NCI-H524 treated with DMSO at 0.1 percent for 48 hours (cell line): ENCODE measurements around the gene PLP1.
"Not testable (repeated sequence)": the region's sequence is repeated elsewhere in the genome, so short reads cannot be mapped to it uniquely, and the experiment has no call there.

Experiments
- DNase-seq: peaks from one replicate; lab custom pipeline; 2025; lab: John Stamatoyannopoulos, UW

PLP1 gene, protein sequence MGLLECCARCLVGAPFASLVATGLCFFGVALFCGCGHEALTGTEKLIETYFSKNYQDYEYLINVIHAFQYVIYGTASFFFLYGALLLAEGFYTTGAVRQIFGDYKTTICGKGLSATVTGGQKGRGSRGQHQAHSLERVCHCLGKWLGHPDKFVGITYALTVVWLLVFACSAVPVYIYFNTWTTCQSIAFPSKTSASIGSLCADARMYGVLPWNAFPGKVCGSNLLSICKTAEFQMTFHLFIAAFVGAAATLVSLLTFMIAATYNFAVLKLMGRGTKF

DNA sequence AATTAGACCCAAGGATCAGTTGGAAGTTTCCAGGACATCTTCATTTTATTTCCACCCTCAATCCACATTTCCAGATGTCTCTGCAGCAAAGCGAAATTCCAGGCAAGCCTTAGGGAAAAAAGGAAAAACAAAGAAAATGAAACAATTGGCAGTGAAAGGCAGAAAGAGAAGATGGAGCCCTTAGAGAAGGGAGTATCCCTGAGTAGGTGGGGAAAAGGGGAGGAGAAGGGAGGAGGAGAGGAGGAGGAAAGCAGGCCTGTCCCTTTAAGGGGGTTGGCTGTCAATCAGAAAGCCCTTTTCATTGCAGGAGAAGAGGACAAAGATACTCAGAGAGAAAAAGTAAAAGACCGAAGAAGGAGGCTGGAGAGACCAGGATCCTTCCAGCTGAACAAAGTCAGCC is at the start of gene PLP1:
Gene PLP1 (plus strand): TSS at position 295 of the 400 bp plus-strand sequence. CDS start 156 bp downstream, outside the sequence.
- no peak for DNase-seq

DNA sequence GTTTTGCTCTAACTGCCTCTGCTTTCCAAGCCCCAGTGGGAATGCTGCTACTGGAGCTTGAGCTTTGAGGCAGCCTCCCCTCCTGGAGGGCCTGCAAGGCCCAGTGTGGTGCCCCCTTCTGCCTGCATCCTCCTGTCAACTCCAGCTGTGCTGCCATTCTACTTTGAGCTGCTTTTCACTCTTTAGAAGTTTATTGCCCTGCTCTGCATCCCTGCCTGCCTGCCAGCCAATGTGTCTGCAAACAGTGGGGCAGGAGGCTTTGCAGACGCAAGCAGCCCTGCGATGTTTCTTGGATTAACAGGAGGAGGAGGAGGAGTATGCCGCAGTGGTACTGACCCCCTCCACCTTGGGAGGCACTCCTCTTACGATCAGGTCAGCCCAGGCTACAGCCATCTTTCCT is 49.5 kb upstream of the PLP1 start:
- no peak for DNase-seq

DNA sequence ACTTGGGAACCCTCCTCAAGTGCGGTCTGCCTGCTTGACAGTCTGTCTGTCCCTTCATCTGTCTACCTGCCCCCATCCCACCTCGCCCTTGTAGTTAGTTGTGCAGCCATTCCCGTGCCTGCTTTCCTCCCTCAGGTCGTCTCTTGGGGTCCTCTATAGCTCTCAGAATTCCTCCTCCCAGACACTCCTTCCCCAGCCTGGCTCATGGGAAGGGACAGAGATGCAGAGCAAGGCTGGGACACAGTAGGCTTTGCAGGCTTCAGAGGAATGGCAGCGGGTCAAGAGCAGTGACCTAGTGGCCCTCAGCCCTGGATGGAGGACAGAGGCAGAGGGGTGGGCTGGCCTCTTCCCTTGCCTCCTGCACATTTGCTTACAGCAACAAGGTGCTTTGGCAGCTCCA is 47.6 kb upstream of the PLP1 start:
- DNase-seq = no peak

DNA sequence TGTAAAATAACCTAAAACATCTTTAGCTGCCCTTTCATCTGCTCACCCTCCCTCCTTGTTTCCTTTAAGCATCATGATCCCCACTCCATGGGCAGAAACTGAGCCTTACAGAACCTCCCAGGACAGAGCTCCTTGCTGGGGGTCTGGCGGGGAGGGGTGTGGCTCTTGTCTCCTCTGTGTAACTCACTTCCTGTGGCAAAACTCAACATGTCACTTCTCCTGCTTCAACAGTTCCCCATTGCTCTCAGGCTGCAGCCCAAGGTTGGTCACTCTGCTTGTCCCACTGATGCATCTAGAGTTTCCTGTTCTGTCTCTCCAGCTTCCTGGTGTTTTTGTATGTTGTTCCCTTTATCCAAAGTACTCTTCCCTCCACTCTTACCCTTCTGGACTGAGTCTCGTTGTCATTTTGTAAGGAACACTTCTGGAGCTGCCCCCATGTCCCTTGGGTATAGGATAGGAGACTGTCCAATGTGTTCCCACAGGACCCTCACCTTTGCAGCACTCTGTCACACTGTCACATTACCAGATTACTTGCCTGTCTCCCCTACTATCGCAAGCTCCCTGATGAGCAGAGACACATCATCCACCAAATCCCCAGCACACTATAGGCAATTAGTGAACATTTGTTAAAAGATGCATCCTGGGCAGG is 46.4 kb upstream of the PLP1 start:
- DNase-seq = no peak

DNA sequence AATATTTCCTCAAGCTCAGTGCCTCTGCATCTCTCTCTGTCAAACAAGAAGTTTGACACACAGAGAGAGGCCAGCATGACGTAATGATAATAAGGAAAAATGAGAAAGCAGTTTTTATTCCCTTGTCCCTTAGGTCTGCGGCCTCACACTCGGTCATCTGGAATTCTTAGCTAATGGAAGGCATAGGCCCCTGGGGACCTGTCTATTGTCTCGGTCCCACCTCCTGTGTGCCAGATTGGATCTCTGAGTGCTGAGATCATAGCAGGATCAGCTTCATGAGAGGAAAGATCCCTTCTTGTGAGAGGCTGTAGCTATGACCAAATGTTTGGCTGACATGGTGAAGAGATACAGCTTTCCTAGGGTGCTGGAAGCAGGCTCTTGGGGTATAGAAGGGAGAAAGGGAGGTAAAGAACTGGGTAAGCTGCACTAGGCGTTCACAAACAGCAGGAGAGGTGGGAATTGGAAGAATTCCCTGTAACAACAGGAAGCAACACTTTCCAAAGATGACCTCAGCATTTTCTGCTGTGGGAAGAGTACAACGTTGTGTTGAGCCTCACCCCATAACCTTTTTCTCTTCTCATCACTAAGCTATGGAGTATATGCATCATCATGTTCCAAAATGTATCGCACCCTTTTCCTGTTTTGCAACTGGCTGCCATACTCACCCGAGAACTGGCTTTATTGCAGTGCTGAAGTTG is 45.7 kb upstream of the PLP1 start:
- peak; percentile 14 for DNase-seq

DNA sequence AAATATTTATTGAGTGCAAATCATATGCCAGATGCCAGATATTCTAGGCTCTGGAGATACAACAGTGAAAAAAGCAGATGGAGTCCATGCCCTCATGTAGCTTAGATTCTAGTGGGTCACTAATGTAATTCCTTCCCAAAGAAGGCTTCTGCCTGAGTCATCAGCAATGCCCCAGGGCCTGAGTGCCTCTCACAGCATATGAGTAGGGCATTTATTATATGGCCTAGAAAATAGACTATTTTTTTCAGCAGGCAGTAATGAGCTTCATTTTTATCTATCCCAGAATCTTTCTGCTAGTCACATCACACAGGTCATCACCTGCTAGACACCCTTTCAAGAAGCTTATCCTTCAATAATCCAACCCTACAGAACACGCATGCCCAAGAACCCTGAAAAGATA is 43.6 kb upstream of the PLP1 start:
- DNase-seq = peak; percentile 7

DNA sequence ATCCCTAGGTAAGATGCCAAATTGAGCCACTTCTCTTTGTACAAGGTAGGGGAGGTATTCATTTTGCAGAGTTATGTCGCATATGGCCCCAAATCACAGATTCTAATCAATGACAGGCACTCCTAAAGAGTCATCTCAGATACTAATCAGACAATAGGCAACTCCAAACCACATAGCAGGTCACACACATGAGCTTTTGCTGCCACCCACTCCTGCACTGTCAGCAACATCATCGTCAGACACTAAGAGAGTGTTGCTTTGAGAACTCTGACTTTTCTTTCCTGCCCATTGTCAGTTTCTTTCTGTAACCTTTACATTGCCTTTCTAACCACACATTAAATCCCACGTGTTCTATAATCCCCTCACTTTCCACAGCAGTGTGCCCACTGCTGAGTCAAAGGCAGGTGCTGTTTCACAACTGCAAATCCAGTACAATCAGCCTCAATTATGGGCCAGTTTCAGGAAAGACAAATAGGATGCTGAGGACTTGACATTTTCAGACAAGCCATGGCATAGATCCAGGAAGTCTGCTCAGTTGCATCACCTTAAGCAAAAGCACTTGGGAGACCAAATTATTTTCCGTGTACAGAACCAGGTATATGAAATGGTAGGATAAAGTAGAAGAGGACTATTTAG is 42.4 kb upstream of the PLP1 start:
- no peak for DNase-seq

DNA sequence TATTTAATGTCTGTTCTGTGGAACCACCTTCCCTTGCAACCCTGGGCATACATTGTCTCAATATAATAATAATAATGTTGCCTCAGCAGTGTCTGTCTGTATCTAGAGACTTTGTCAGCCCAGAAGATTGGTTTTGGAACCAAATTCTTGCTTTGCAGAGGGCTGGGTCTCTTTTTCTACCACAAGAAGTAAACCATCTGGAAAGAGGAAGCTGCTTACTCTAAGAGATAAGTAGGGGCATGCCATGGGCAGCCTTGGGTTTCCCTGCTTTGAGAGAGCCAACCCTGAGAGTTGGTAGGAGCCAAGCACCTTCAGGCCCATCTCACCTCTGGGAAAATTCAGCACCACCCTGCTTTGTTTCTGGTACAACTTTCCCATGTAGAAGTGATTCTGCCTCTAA is 38.9 kb upstream of the PLP1 start:
- DNase-seq = no peak

DNA sequence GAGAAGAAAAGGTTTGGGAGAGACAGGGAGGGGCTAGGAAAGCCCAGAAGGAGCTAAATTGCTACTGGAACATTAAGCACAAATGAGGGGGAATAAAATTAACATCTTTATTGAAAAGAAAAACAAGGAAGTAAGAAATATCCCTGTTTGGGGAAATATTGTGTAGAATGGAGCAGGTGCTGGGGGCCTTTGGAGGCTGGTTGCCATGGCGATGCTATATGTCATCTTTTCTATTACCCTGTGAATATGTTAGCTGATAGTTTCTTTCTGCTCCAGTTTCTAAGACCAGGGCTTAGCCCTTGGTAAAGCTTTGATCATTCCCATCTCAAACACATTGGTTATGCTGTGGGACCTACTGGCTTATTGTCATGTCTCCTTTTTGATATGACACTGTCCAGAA is 37.2 kb upstream of the PLP1 start:
- no peak for DNase-seq

DNA sequence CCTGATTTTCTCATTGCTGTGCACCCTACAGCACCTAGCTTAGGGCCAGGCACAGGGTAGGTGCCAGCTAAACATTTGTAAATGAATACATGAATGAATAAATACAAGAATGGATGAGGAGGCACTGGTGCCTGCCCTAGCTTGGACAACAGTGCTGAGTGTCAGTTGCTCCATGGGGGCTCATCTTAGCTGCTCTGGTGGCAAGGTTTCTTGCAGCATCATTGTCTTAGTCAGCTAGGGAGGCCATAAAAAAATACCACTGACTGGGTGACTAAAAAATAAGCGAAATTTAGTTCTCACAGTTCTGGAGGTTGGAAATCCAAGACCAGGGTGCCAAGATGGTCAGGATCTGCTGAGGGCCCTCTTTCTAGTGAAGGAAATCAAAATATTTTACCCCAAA is 34.8 kb upstream of the PLP1 start:
- no peak for DNase-seq

DNA sequence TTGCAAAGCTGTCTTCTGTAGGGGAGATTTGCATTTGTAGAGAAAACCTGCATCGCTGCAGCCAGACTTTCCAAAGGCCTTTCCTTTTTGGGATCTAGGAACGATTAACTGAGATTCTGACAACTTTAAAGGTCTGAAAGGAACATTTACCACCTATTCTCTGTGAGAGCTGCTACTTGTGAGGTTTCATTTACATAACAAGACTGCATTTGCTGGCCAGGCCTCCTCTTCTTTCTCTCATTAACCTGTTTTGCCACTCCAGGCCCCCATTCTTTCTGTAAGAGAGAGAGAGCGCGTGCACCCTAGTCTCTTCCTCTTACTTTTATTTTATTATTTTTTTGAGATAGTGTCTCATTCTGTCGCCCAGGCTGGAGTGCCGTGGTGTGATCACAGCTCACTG is 34.3 kb upstream of the PLP1 start:
- DNase-seq = no peak

DNA sequence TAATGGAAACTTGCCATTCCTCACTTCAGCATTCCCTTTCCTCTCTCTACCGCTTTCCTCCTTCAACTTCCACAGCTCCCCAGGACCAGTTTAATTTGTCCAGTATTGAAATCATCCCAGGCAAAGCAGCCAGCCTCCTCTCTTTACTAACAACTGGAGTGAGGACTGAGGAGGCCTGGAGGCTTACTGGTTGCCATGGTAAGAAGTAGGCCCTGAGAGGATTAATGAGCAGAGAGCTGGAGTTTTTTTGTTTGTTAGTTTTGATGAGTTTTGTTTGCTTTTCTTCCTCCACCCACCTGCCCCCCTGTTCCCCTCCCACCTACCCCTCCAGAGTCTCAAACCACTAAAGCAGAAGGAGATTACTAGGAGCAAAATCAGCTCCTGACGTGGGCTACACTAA is 29.5 kb upstream of the PLP1 start:
- no peak for DNase-seq

DNA sequence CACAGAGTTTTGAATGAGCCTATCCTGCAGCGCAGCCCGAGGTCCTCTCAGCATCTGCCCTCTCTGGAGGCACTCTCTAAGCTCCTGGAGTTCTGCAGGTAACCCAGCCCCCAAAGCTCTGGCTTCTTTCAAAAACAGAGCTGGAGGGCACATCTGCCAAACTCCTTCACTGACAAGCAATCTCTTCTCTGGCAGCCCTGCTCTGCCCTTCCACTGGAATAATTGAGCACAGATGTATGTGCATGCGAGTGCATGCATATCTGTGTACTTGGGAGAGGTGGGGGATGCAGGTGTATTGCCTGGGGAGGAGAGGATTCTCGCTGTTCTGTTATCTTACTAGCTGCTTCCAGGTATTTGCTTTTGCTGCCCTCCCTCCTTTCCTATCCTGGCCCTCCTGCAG is 22.2 kb upstream of the PLP1 start:
- no peak for DNase-seq

DNA sequence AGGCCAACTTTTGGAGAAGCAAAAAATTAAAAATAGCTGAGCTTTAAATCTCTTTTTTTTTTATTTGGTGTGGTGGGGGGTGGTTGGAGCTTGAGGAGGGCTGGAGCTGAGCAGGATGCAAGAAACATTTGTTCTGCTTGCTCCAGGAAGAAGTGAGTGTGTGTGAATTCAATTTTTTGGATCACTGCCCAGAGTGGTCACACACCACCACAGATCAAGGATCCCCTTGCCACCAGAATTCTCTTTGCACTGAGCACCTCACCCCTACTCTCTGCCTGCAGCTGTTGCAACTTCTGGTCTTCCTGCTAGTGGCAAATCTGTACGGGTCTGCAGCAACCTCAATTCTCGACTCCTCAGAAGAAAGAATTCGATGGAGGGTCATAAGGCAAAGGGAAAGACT is 19.9 kb upstream of the PLP1 start:
- no peak for DNase-seq

DNA sequence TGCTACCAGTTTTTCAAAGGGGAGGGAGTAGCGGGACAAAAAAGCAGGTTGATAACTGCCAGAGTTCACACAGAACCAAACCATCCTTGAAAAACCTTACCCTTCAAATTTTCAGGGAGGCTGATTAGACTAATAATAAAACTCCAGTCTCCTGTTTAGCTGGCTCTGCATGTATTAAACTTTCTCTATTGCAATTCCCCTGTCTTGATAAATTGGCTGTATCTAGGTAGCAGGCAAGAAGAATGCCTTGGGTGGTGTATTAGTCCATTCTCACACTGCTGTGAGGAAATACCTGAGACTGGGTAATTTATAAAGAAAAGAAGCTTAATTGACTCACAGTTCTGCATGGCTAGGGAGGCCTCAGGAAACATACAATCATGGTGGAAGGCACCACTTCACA is 18.1 kb upstream of the PLP1 start:
- DNase-seq = no peak

DNA sequence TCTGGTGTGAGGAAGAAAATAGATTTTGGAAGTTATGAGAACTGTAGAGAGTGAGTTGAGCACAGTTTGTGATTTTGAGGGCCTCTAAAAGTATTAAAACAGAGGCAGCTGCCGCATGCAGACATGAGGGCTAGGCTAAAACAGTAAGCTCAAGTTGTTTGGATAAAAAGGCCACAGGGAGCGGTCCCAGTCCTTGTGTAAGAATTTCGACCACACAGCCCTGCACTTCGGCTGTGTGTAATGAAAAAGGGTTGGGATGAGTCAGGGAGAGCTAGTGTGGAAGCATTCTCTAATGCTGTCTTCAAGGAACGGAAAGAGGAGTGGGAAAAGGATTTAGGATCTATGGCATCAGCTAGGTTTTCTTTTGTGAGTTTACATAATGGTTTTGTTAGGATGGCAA is 13.1 kb upstream of the PLP1 start:
- not testable (repeated sequence) for DNase-seq

DNA sequence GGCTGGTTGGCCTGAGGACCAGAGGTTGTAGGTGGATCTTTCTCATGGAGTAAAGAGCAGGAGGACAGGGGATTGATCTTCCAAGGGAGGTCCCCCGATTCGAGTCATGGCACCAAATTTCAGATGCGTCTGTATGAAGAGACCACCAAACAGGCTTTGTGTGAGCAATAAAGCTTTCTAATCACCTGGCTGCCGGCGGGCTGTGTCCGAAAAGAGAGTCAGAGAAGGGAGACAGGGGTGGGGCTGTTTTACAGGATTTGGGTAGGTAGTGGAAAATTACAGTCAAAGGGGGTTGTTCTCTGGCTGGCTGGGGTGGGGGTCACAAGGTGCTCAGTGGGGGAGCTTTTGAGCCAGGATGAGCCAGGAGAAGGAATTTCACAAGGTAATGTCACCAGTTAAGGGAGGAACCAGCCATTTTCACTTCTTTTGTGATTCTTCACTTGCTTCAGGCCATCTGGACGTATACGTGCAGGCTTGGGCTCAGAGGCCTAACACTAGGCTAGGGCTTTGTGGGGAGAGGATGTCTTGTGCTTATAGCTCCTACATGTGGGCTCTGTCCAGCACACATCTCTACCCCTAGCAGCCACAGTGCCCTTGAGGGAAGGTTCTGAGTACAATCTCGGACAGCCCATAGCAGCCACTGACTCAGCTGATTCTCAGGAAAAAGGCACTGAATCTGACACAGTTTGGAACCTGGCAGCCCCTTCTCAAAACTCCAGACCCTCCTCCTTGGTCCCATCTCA is 9.7 kb upstream of the PLP1 start:
- not testable (repeated sequence) for DNase-seq

DNA sequence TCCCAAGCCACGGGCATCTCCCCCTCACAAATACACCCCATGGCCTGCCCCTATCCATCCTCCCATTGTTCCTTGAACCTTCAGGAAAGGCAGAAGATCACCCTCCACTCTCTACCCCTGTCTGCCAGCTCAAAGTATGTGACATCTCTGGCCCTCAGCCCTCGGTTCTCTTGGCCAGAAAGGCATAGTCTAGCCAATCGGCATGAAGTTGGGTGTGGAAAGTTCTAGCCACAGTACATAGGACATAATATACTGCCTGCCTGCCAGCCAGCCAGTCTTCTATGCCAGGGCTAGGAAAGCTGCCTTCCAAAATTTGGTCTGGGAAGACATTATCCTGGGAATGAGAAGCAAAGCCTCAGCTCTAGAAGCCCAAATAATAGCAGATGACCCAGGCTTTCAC is 3.2 kb upstream of the PLP1 start:
- no peak for DNase-seq

DNA sequence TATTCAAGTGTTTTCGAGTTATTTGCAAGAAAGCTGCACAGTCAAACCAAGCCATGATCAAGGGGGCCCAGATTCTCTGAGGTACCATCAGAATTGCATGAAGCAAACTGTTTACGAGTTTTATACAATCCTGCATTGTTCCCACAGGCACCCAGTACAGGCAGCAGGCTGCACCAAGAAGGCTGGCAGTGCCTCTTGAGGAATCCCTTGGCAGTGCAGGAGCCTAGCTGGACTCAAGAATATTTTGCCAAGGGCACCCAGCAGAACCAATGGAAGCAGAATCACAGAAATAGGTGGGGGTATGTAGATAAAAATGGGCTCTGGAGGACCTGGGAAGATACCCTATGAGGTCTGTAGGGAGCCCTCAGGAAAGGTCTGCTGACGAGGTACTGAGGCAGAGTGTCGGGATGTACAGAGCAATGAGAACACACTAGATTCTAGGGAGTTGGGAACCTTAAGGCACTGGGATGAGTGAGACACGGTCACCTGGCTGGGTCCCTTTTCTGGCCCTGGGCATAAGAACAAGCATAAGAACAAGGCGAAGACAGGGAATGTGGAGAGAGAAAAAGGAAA is 2.5 kb upstream of the PLP1 start:
- no peak for DNase-seq

DNA sequence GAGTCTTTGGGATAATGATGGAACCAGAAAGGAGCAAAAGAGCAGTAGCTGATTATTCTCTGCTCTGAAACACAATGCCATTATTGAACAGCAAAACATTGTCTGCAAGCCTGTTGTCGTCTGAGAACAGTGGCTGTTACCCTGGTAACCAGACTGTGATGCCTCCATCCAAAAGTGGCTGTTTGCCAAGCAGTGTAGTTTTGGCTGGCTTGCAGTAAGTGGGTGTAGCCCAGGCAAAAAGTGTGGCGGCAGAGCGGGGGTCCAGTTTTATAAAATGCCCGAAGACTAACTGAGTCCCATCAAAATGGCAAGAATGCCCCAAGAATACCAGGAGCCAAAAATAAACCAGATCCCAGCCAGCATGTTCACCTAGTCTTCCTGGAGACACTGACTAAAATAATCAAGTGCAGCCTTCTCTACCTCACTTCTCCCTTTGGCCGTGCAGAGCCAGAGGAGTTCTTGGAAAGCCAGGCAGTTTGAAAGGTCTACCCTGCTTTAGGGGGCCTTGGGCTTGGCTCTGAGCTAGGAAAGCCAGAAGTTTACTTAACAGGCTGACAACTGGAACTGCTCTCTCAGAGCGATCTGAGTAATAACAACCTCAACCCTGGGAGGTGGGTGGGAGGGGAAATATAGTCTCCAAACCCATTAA is 2.6 kb downstream of the PLP1 start:
- DNase-seq = peak; percentile 4

DNA sequence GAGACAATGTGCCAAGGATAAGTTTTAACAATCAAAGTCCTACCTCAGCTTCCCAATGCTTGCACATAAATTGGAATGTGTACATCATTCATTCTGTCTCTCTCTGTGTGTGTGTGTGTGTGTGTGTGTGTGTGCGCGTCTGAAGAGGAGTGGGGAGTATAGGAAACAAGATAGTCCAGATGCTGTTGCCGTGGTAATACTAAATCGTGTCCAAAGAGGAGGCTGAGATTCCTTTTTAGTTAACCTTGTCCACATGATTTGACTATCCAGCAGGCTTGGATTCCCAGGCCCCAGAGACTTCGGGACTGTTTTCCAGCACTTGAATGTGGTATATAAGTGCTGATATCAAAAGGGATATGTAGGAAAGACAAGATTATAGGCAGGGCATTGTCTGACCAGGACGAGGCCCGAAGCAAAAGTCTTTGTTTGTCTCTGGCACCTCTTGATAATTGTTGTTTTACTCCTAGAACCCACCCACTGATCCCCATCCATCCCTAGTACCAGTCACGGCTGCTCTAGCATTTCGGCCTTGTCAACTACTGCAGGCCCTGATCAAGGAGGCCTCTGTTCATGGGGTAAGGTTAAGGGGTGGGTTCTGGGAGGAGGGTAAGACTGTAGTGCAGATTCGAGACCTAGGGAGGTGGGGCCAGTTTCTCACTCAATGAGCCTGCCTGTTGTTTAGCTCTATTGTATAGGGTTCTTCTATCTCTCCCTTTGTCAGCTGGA is 3.9 kb downstream of the PLP1 start:
- no peak for DNase-seq
